ENCODE data around the gene DAZAP1.

DAZAP1 gene

GRCh38 chr19:1425902-1426301, 18.5 kb downstream of the DAZAP1 start:
- no peak for TF ChIP-seq TAF1 (IDR thresholded peaks at IDR 0.05; ENCODE audit: borderline replicate concordance, insufficient read depth, low read length)
- TF ChIP-seq REST (IDR thresholded peaks at IDR 0.05; ENCODE audit: insufficient read depth in 1 of 2, low read depth in 2 of 2, low read length in 2 of 2), result no peak
- TF ChIP-seq POLR2AphosphoS5 (IDR thresholded peaks at IDR 0.05; ENCODE audit: low read depth, low read length), result no peak

DNA sequence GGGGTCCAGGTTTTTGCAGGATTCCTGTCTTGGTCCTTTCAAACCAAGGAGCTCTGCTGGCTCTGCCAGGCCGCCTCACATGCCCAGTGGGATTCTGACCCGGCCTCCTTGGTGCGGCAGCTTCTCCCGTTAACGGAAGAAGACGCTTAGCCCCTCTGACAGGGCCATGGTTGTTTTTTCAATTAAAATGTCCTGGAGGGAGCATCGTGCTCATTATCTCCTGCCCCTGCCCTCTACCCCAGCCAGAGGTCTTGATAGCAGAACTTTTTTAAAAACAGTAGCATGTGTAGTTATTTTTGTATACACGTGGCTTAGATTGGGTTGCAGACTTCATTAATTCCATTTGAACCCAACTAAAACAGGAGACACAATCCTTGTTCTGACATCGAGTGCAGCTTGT, 19.4 kb downstream of the DAZAP1 start:
- no peak for TF ChIP-seq TAF1 (IDR thresholded peaks at IDR 0.05; ENCODE audit: borderline replicate concordance, insufficient read depth, low read length)
- TF ChIP-seq FOXP2 (optimal IDR thresholded peaks at IDR 0.05; ENCODE audit: borderline replicate concordance, extremely low read depth, extremely low read length, insufficient read depth), result no peak
- TF ChIP-seq POLR2AphosphoS5 (IDR thresholded peaks at IDR 0.05; ENCODE audit: low read depth, low read length), result no peak
- TF ChIP-seq SIN3A (IDR thresholded peaks at IDR 0.05; ENCODE audit: borderline replicate concordance, insufficient read depth, low read length), result no peak
- TF ChIP-seq REST (IDR thresholded peaks at IDR 0.05; ENCODE audit: insufficient read depth in 1 of 2, low read depth in 2 of 2, low read length in 2 of 2), result no peak

- no peak for TF ChIP-seq SIN3A (IDR thresholded peaks at IDR 0.05; ENCODE audit: borderline replicate concordance, insufficient read depth, low read length)
- no peak for TF ChIP-seq REST (IDR thresholded peaks at IDR 0.05; ENCODE audit: insufficient read depth in 1 of 2, low read depth in 2 of 2, low read length in 2 of 2)
- no peak for TF ChIP-seq POLR2AphosphoS5 (IDR thresholded peaks at IDR 0.05; ENCODE audit: low read depth, low read length)
- TF ChIP-seq TAF1 (IDR thresholded peaks at IDR 0.05; ENCODE audit: borderline replicate concordance, insufficient read depth, low read length), result no peak
- no peak for TF ChIP-seq FOXP2 (optimal IDR thresholded peaks at IDR 0.05; ENCODE audit: borderline replicate concordance, extremely low read depth, extremely low read length, insufficient read depth)
Observed at GRCh38 chr19:1427221-1427920, 20.0 kb downstream of the DAZAP1 start.

DNA sequence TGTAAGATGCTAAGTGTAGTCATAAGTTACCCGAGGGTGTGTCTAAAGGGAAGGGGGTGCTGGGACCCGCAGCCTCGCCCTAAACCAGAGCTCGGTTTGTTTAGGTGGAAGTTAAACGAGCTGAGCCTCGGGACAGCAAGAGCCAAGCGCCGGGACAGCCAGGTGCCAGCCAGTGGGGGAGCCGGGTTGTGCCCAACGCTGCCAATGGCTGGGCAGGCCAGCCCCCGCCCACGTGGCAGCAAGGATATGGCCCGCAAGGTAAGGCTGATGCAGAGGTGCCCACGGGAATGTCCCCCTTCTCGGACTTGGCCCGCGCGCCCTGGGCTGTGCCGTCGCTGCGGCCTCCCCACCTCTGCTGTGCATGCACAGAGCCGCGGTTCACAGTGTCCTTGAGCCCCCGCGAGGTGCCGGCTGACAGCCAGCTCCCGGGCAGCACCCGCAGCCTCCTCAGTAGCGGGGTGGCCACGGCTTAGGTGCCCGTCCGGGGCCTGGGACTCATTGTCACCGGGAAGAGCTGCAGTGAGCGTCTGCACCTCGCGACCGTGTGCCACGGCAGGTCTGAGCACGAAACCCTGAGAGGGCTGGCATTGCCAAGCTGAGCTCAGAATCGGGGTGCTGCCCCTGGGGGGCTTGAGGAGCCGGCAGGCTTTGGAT, 21.5 kb downstream of the DAZAP1 start:
- TF ChIP-seq TAF1 (IDR thresholded peaks at IDR 0.05; ENCODE audit: borderline replicate concordance, insufficient read depth, low read length), result no peak
- TF ChIP-seq FOXP2 (optimal IDR thresholded peaks at IDR 0.05; ENCODE audit: borderline replicate concordance, extremely low read depth, extremely low read length, insufficient read depth), result no peak
- TF ChIP-seq POLR2AphosphoS5 (IDR thresholded peaks at IDR 0.05; ENCODE audit: low read depth, low read length), result no peak
- no peak for TF ChIP-seq SIN3A (IDR thresholded peaks at IDR 0.05; ENCODE audit: borderline replicate concordance, insufficient read depth, low read length)

DNA sequence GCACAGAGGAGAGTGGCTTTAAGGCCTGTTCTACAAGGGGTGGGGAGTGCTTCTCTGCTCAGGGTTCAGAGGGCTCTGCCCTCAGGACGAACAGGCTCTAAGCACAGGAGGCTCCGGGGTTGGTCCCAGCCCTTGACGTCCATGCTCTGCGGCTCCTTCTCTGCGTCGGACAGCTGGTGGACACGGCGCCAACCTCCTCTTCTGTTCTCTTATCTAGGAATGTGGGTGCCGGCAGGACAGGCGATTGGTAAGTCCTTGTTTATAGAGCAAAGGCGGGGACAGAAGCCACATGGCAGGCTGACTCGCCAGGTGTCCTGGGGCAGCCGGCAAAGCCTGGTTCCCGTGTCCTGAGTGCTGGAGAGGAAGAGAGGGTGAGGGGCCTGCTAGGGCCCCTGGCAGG, 22.4 kb downstream of the DAZAP1 start:
- no peak for TF ChIP-seq FOXP2 (optimal IDR thresholded peaks at IDR 0.05; ENCODE audit: borderline replicate concordance, extremely low read depth, extremely low read length, insufficient read depth)
- TF ChIP-seq SIN3A (IDR thresholded peaks at IDR 0.05; ENCODE audit: borderline replicate concordance, insufficient read depth, low read length), result no peak
- no peak for TF ChIP-seq POLR2AphosphoS5 (IDR thresholded peaks at IDR 0.05; ENCODE audit: low read depth, low read length)
- TF ChIP-seq TAF1 (IDR thresholded peaks at IDR 0.05; ENCODE audit: borderline replicate concordance, insufficient read depth, low read length), result no peak
- TF ChIP-seq REST (IDR thresholded peaks at IDR 0.05; ENCODE audit: insufficient read depth in 1 of 2, low read depth in 2 of 2, low read length in 2 of 2), result no peak
